BJ (cell line): Measurements from ENCODE around the gene TRAP1. TPM values are rescaled to one million over a fixed set of nuclear protein-coding genes. Genes with fewer than 3 reads are reported as not detected.

Source experiments
- CTCF ChIA-PET: fragments of 350-600 bp; formaldehyde crosslinking; extraction: SDS; loops from one replicate; lab custom pipeline; 2021; ENCODE audit warnings: antibody characterized with exemption, inconsistent platforms; lab: Yijun Ruan, JAX
- POLR2A ChIA-PET: fragments of 300-600 bp; sonication (Branson Sonifier 250); formaldehyde crosslinking; extraction: SDS; loops from one replicate; lab custom pipeline; 2021; ENCODE audit warnings: antibody characterized with exemption; lab: Charles Lee
- DNase-seq: peaks from one replicate; pipeline ENCODE4 v3.0.0-alpha.2; 2011; ENCODE audit warnings: low read depth
- H3K27me3 ChIP-seq: 2 replicates; pipeline ENCODE4 v1.6.0; 2011; ENCODE audit warnings: low read length; ENCODE audit not compliant: control insufficient read depth, insufficient read depth
- H3K36me3 ChIP-seq: 2 replicates; pipeline ENCODE4 v1.5.1; 2011; ENCODE audit warnings: low read length; ENCODE audit not compliant: control insufficient read depth, insufficient read depth
- H3K4me3 ChIP-seq: 2 replicates; pipeline ENCODE4 v1.5.1; 2011; ENCODE audit warnings: low read depth, mild to moderate bottlenecking, control low read depth, low read length
- polyA plus RNA-seq: library from polyadenylated mRNA; depleted of rRNA; stranded (reverse); fragments of >200 nt; gene quantifications from 2 replicates; pipeline ENCODE4 v1.2.3, GENCODE V29; 2011
- TF ChIP-seq, protein P1 (sequence below): IDR thresholded peaks from 2 replicates; pipeline ENCODE4 v1.5.1; 2011; ENCODE audit warnings: low read depth, mild to moderate bottlenecking, control low read depth, inconsistent platforms, low read length, moderate library complexity; ENCODE audit not compliant: insufficient read depth

TRAP1 gene
- polyA plus RNA-seq, 1 experiment: 112 TPM

DNA sequence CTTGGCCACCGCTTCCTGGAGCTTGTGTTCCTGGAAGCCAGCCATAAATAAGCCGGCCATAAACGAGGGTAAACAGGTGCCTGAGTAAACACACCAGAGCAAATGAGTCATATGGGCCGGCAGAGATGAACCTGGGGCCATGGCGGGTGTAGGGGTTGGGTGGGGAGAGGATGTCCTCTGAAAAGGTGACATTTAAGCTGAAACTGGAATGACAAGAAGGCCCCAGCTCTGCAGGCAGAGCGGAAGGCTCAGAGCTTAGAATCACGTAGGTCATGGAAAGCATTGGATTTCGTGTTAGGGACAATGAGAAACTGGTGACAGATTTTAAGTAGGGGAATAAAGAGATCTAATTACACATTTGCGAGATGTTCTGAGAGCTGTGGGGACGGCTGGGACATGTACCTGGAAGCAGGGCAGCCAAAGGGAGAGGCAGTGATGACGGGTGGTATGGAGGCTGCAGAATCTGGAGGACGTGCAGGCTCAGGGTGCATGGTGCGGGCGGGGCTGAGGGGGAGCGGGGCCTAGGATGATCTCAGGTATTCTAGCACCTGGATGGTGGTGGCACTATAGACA, 70.9 kb downstream of the TRAP1 start:
- Histone ChIP-seq H3K4me3 (no peak overlapping the region), H3K36me3 (peaks cover 6% of the 10 kb centered on the region), H3K27me3 (no peaks in the 10 kb centered on the region)
- no peak for DNase-seq
- POLR2A ChIA-PET: no interaction called here
- CTCF ChIA-PET: no interaction called here
- TF ChIP-seq, protein P1, sequence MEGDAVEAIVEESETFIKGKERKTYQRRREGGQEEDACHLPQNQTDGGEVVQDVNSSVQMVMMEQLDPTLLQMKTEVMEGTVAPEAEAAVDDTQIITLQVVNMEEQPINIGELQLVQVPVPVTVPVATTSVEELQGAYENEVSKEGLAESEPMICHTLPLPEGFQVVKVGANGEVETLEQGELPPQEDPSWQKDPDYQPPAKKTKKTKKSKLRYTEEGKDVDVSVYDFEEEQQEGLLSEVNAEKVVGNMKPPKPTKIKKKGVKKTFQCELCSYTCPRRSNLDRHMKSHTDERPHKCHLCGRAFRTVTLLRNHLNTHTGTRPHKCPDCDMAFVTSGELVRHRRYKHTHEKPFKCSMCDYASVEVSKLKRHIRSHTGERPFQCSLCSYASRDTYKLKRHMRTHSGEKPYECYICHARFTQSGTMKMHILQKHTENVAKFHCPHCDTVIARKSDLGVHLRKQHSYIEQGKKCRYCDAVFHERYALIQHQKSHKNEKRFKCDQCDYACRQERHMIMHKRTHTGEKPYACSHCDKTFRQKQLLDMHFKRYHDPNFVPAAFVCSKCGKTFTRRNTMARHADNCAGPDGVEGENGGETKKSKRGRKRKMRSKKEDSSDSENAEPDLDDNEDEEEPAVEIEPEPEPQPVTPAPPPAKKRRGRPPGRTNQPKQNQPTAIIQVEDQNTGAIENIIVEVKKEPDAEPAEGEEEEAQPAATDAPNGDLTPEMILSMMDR: no peak

DNA sequence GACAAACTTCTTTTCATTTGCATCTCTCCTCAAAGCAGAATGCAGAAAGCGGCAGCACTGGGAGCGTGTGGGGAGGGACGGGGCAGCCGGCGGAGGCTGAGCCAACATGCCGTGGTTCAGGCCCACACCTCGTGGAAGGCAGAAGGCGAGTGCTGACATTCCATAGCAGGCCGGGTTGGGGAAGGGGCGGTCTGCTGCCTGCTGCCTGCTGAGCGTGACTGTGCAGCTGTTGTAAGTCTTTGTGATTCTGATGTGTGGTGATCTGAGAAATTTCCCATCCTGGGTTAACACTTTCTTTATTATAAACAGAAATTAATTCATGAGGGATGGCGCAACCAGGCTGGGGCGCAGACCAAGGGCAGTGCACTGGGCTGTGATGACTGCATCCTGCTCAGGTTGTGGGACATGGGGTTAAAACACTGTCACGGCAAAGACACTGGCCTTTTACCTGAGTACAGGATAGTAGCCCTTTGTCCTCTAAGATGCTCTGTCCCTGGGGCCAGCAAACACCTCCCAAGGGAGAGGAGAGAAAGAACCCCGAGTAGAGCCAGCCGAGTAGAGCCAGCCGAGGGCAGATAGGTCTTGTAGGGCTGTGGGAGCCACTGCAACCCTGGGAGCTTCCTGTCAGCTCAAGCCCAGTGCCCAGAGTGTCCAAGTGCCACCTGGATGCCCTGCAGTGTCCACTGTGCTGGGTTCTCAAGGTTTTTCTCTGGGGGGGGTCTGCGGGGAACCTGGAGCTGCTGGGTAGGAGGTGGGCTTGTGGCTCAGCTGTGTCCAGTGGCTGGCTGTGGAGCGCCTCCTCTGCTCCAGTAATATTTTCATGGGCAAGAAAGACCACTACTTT, 71.6 kb downstream of the TRAP1 start:
- TF ChIP-seq, protein P1: no peak
- peak; percentile 23 for DNase-seq
- no peak overlapping the region for H3K4me3 ChIP-seq
- peaks cover 10% of the 10 kb centered on the region for H3K36me3 ChIP-seq
- ChIA-PET POLR2A (no interaction called here), CTCF (no interaction called here)
- no peaks in the 10 kb centered on the region for H3K27me3 ChIP-seq

DNA sequence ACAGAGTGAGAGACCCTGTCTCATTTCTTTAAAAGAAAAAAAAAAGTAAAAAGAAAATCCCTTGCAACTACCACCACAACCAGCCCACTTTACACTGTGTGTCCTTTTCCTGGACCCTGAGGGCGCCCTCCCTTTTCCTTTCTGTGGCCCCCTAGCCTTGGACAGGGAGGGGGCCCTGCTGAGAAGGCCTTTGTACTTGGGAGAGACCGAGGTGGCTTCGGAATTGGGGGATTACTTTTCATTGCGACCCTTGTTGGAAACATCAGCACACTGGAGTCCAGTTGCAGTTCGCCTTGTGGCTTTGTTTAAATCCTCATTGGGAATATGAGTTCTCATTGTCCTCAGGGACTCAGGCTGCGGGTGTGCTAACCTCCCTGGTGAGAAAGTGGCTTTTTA, 72.2 kb downstream of the TRAP1 start:
- ChIA-PET POLR2A (no interaction called here), CTCF (no interaction called here)
- TF ChIP-seq, protein P1: no peak
- Histone ChIP-seq H3K27me3 (no peaks in the 10 kb centered on the region), H3K4me3 (no peak overlapping the region), H3K36me3 (peaks cover 11% of the 10 kb centered on the region)
- no peak for DNase-seq

DNA sequence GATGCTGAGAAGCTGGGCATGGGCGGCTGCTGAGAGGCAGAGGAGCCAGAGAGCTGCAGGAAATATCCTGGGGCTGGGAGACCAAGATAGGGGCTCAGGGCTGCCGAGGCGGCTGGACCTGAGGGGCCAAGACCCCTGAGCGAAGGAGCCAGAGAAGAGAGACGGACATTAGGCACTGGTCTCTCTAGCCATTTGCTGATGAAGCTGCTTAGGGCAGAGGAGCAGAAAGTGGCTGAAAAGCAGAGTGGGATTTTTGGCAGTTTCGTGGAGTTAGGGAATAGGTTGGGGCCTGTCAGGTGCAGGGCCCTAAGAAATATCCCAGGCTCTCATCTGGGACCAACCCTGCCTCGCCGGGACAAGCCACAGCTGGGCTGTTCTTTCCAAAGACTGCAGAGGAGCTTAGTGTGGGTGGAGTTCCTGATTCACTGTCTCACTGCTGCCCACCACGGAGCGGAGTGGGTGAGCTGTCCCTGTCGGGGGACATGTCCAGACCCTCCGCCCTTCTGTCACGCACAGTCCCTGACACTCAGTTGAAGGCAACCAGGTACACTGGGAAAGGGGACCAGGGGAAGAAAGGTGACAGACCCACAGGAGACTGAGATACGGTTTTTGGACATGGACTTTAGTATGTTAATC, 74.1 kb downstream of the TRAP1 start:
- CTCF ChIA-PET: no interaction called here
- POLR2A ChIA-PET: no interaction called here

More for the DNA sequence above, 74.1 kb downstream of the TRAP1 start:
- peaks cover 11% of the 10 kb centered on the region for H3K36me3 ChIP-seq
- DNase-seq: no peak
- no peak overlapping the region for H3K4me3 ChIP-seq
- TF ChIP-seq, protein P1: no peak
- H3K27me3 ChIP-seq: no peaks in the 10 kb centered on the region
